HEK293 (cell line): ENCODE measurements around the gene MVP.

Experiments used
- CTCF ChIA-PET: fragments of 350-600 bp; formaldehyde crosslinking; extraction: SDS; loops from one replicate; lab custom pipeline; 2021; ENCODE audit warnings: antibody characterized with exemption; lab: Yijun Ruan, JAX
- POLR2A ChIA-PET: fragments of 300-600 bp; formaldehyde crosslinking; extraction: SDS; loops from one replicate; lab custom pipeline; 2020; ENCODE audit warnings: antibody characterized with exemption, inconsistent platforms; lab: Yijun Ruan, JAX
- H3K27ac ChIP-seq: fragments of 200-500 bp; sonication (Bioruptor generic); 2 replicates; pipeline ENCODE4 v1.5.1; 2014; ENCODE audit warnings: low read depth, low read length, control low read depth, inconsistent platforms; ENCODE audit errors: extremely low read depth
- H3K36me3 ChIP-seq, 2 experiments: fragments of 200-500 bp in 1 of 2; sonication (Bioruptor generic) in 1 of 2; 1 replicate in 1 of 2; 2 replicates in 1 of 2; pipeline ENCODE4 v1.5.1; 2014 to 2017; ENCODE audit warnings: inconsistent platforms in 2 of 2, low read length in 2 of 2; ENCODE audit not compliant: control insufficient read depth in 2 of 2, insufficient read depth in 1 of 2
- H3K4me1 ChIP-seq: fragments of 200-500 bp; sonication (Bioruptor generic); 2 replicates; pipeline ENCODE4 v1.5.1; 2014; ENCODE audit warnings: mild to moderate bottlenecking, low read length, inconsistent platforms; ENCODE audit not compliant: control insufficient read depth, insufficient read depth
- H3K4me3 ChIP-seq: 2 replicates; pipeline ENCODE4 v1.5.1; 2011; ENCODE audit warnings: low read depth, mild to moderate bottlenecking, control low read depth, low read length, moderate library complexity
- H3K9me3 ChIP-seq: fragments of 200-500 bp; sonication (Bioruptor generic); 2 replicates; pipeline ENCODE4 v1.5.1; 2014; ENCODE audit warnings: low read depth, low read length, inconsistent platforms; ENCODE audit not compliant: control insufficient read depth, insufficient read depth
- AEBP2 ChIP-seq: fragments of 450-650 bp; formaldehyde crosslinking; IDR thresholded peaks from 2 replicates; pipeline ENCODE4 v1.5.1; 2016; ENCODE audit warnings: missing biosample characterization, missing genetic modification characterization, borderline replicate concordance
- BCL11A ChIP-seq: fragments of 450-650 bp; formaldehyde crosslinking; IDR thresholded peaks from 2 replicates; pipeline ENCODE4 v1.5.1; 2016; ENCODE audit warnings: low read depth, missing biosample characterization, missing genetic modification characterization
- CTCF ChIP-seq: fragments of 450-650 bp; formaldehyde crosslinking; IDR thresholded peaks from 2 replicates; pipeline ENCODE4 v1.5.1; 2016; ENCODE audit warnings: missing biosample characterization, missing genetic modification characterization
- GLIS2 ChIP-seq: fragments of 450-650 bp; formaldehyde crosslinking; IDR thresholded peaks from 2 replicates; pipeline ENCODE4 v1.5.1; 2016; ENCODE audit warnings: missing biosample characterization, missing genetic modification characterization
- IKZF3 ChIP-seq: fragments of 450-650 bp; IDR thresholded peaks from 2 replicates; pipeline ENCODE4 v1.5.0; 2018; ENCODE audit warnings: missing biosample characterization, mild to moderate bottlenecking, missing genetic modification characterization, moderate library complexity
- KLF1 ChIP-seq: fragments of 450-650 bp; formaldehyde crosslinking; IDR thresholded peaks from 2 replicates; pipeline ENCODE4 v1.5.1; 2016; ENCODE audit warnings: missing biosample characterization, missing genetic modification characterization
- KLF7 ChIP-seq: fragments of 450-650 bp; formaldehyde crosslinking; IDR thresholded peaks from 2 replicates; pipeline ENCODE4 v1.5.1; 2016; ENCODE audit warnings: missing biosample characterization, missing genetic modification characterization, borderline replicate concordance
- KLF8 ChIP-seq: fragments of 450-650 bp; formaldehyde crosslinking; IDR thresholded peaks from 2 replicates; pipeline ENCODE4 v1.5.1; 2016; ENCODE audit warnings: missing biosample characterization, missing genetic modification characterization
- MEIS1 ChIP-seq: sonication (generic); formaldehyde crosslinking; IDR thresholded peaks from 2 replicates; pipeline ENCODE4 v1.8.1; 2022; ENCODE audit warnings: missing genetic modification reagents, mild to moderate bottlenecking, borderline replicate concordance
- OVOL3 ChIP-seq: fragments of 450-650 bp; formaldehyde crosslinking; IDR thresholded peaks from 2 replicates; pipeline ENCODE4 v1.5.1; 2016; ENCODE audit warnings: missing biosample characterization, missing genetic modification characterization
- PATZ1 ChIP-seq: fragments of 450-650 bp; formaldehyde crosslinking; IDR thresholded peaks from 2 replicates; pipeline ENCODE4 v1.5.1; 2016; ENCODE audit warnings: missing biosample characterization, missing genetic modification characterization
- RBAK ChIP-seq: fragments of 450-650 bp; formaldehyde crosslinking; IDR thresholded peaks from 2 replicates; pipeline ENCODE4 v1.5.1; 2016; ENCODE audit warnings: missing biosample characterization, missing genetic modification characterization
- SCRT2 ChIP-seq: fragments of 450-650 bp; formaldehyde crosslinking; IDR thresholded peaks from 2 replicates; pipeline ENCODE4 v1.5.1; 2016; ENCODE audit warnings: missing biosample characterization, missing genetic modification characterization
- ZBTB7A ChIP-seq: fragments of 450-650 bp; formaldehyde crosslinking; IDR thresholded peaks from 2 replicates; pipeline ENCODE4 v1.5.1; 2016; ENCODE audit warnings: low read depth, missing biosample characterization, missing genetic modification characterization
- ZIC2 ChIP-seq: fragments of 450-650 bp; formaldehyde crosslinking; IDR thresholded peaks from 2 replicates; pipeline ENCODE4 v1.5.1; 2016; ENCODE audit warnings: missing biosample characterization, missing genetic modification characterization
- ZNF324 ChIP-seq: fragments of 450-650 bp; formaldehyde crosslinking; IDR thresholded peaks from 2 replicates; pipeline ENCODE4 v1.5.1; 2016; ENCODE audit warnings: missing biosample characterization, missing genetic modification characterization
- ZNF426 ChIP-seq: fragments of 450-650 bp; formaldehyde crosslinking; IDR thresholded peaks from 2 replicates; pipeline ENCODE4 v1.5.1; 2017; ENCODE audit warnings: missing biosample characterization, missing genetic modification characterization, mild to moderate bottlenecking, inconsistent platforms, moderate library complexity
- ZNF571 ChIP-seq: fragments of 450-650 bp; formaldehyde crosslinking; IDR thresholded peaks from 2 replicates; pipeline ENCODE4 v1.5.0; 2017; ENCODE audit warnings: missing biosample characterization, missing genetic modification characterization
- ZNF660 ChIP-seq: fragments of 450-650 bp; IDR thresholded peaks from 2 replicates; pipeline ENCODE4 v1.5.1; 2018; ENCODE audit warnings: missing biosample characterization, mild to moderate bottlenecking, missing genetic modification characterization
- ZNF768 ChIP-seq: fragments of 450-650 bp; formaldehyde crosslinking; IDR thresholded peaks from 2 replicates; pipeline ENCODE4 v1.5.1; 2018; ENCODE audit warnings: missing biosample characterization, mild to moderate bottlenecking, missing genetic modification characterization
- ZNF777 ChIP-seq: fragments of 450-650 bp; formaldehyde crosslinking; IDR thresholded peaks from 2 replicates; pipeline ENCODE4 v1.5.1; 2017; ENCODE audit warnings: missing biosample characterization, missing genetic modification characterization, borderline replicate concordance
- ZNF785 ChIP-seq: fragments of 450-650 bp; formaldehyde crosslinking; IDR thresholded peaks from 2 replicates; pipeline ENCODE4 v1.5.1; 2016; ENCODE audit warnings: missing biosample characterization, missing genetic modification characterization
- ZNF791 ChIP-seq: fragments of 450-650 bp; formaldehyde crosslinking; IDR thresholded peaks from 2 replicates; pipeline ENCODE4 v1.5.1; 2016; ENCODE audit warnings: missing biosample characterization, missing genetic modification characterization

Gene MVP

GRCh38 chr16:29818082-29818481, 2.2 kb upstream of the MVP start (continued):
- TF ChIP-seq CTCF (no peak), KLF7 (no peak), ZNF791 (tag by site-specific recombination) (no peak), AEBP2 (tag by site-specific recombination) (no peak), ZBTB7A (tag by site-specific recombination) (no peak), OVOL3 (tag by site-specific recombination) (no peak)

GRCh38 chr16:29819506-29819905, 756 bp upstream of the MVP start:
- POLR2A ChIA-PET: interaction anchor here (0.6 to 7.5 kb wide), 10 partner anchors 9 to 202 kb away, joined by 3 to 106 read pairs (median 6); partner anchors contain the start of genes ASPHD1, HIRIP3, MAZ and SEZ6L2
- Histone ChIP-seq H3K4me3 (no peak overlapping the region), H3K36me3 (peaks cover 24 to 35% of the 10 kb centered on the region in 2 experiments), H3K4me1 (peaks cover 19% of the 10 kb centered on the region), H3K27ac (no peak overlapping the region), H3K9me3 (no peaks in the 10 kb centered on the region)
- CTCF ChIA-PET: interaction anchor here (0.6 to 7.2 kb wide), 9 partner anchors 11 to 1166 kb away, joined by 3 to 74 read pairs (median 4); partner anchors contain the start of gene HSD3B7
- TF ChIP-seq KLF8 (tag by site-specific recombination): no peak
- no peak for TF ChIP-seq ZNF785 (tag by site-specific recombination)
- no peak for TF ChIP-seq RBAK (tag by site-specific recombination)
- no peak for TF ChIP-seq ZNF660 (tag by site-specific recombination)
- no peak for TF ChIP-seq IKZF3 (tag by site-specific recombination)
- TF ChIP-seq BCL11A (tag by site-specific recombination): no peak
- no peak for TF ChIP-seq ZIC2 (tag by site-specific recombination)

- Histone ChIP-seq H3K4me1 (peaks cover 13% of the 10 kb centered on the region; the same call in 1 of the 2 replicates), H3K9me3 (no peaks in the 10 kb centered on the region), H3K4me3 (peak overlapping the region; percentile 40), H3K36me3 (peaks cover 24 to 35% of the 10 kb centered on the region in 2 experiments), H3K27ac (no peak overlapping the region)
- TF ChIP-seq KLF1 (peak; percentile 77), ZNF571 (tag by site-specific recombination) (no peak), SCRT2 (tag by site-specific recombination) (no peak), ZNF660 (tag by site-specific recombination) (no peak), ZNF768 (no peak), PATZ1 (tag by site-specific recombination) (no peak), GLIS2 (peak; percentile 36; the same call in 1 of the 2 replicates), MEIS1 (CRISPR knock-in tag) (no peak), ZNF324 (tag by site-specific recombination) (no peak), ZNF426 (tag by site-specific recombination) (no peak), ZNF777 (tag by site-specific recombination) (no peak)
- ChIA-PET POLR2A (interaction anchor here (1.0 to 7.5 kb wide), 10 partner anchors 9 to 211 kb away, joined by 3 to 106 read pairs (median 6); partner anchors contain the start of genes HIRIP3, INO80E and MAZ), CTCF (interaction anchor here (1.2 to 7.2 kb wide), 5 partner anchors 22 to 211 kb away, joined by 3 to 74 read pairs (median 6); partner anchors contain the start of gene TLCD3B)
These were observed 724 bp downstream of the MVP start for GRCh38 chr16:29820730-29821642.
